Esophagus muscularis mucosa (tissue), 4 donors: ENCODE results near the gene RPS6KA5. TPM values are rescaled to one million over a fixed set of nuclear protein-coding genes. Genes with fewer than 3 reads are reported as not detected.

Source experiments
- DNase-seq: peaks from one replicate; pipeline ENCODE4 v3.0.0-alpha.2; 2017; ENCODE audit errors: extremely low spot score
- H3K27ac ChIP-seq, 4 donors: fragments of 200-600 bp; sonication (generic); replicated peaks in 1 of 4; 1 replicate in 3 of 4; 2 replicates in 1 of 4; pipeline ENCODE4 v1.5.1; 2016 to 2019; ENCODE audit warnings: mild to moderate bottlenecking in 1 of 4
- H3K27me3 ChIP-seq, 4 donors: fragments of 200-600 bp; sonication (generic); one replicate each; pipeline versions ENCODE4 v1.5.1 to v1.6.0; 2016 to 2019
- H3K36me3 ChIP-seq, 4 donors: fragments of 200-600 bp; sonication (generic); one replicate each; pipeline ENCODE4 v1.5.1; 2016 to 2019
- H3K4me1 ChIP-seq, 4 donors: fragments of 200-600 bp; sonication (generic); one replicate each; pipeline ENCODE4 v1.5.1; 2016 to 2019
- H3K4me3 ChIP-seq, 4 donors: fragments of 200-600 bp; sonication (generic); 1 replicate in 2 of 4; 2 replicates in 2 of 4; pipeline ENCODE4 v1.5.1; 2016 to 2019; ENCODE audit warnings: mild to moderate bottlenecking in 4 of 4, moderate library complexity in 1 of 4
- H3K9me3 ChIP-seq, 4 donors: fragments of 200-600 bp; sonication (generic); 1 replicate in 3 of 4; 2 replicates in 1 of 4; pipeline ENCODE4 v1.5.1; 2016 to 2019
- EP300 ChIP-seq: sonication (generic); formaldehyde crosslinking; IDR thresholded peaks from one replicate; pipeline ENCODE4 v1.6.1; 2017; ENCODE audit warnings: antibody characterized with exemption
- POLR2A ChIP-seq: fragments of 450-650 bp; IDR thresholded peaks from one replicate; pipeline ENCODE4 v1.6.1; 2017; ENCODE audit warnings: antibody characterized with exemption, moderate library complexity, mild to moderate bottlenecking, low read depth
- POLR2AphosphoS5 ChIP-seq, 2 donors: sonication (generic); formaldehyde crosslinking; IDR thresholded peaks; one replicate each; pipeline ENCODE4 v1.6.1; 2017; ENCODE audit warnings: antibody characterized with exemption in 2 of 2
- WGBS: methylation state at CpG from one replicate; pipeline ENCODE4 v1.1.5; 2018; 5-methylcytosine and 5-hydroxymethylcytosine counted together
- intact Hi-C: fragments of 100-400 bp; cut with DNase I; formaldehyde crosslinking; loops from one replicate; pipeline ENCODE4 v1.15.1; 2023
- total RNA-seq, 4 donors: library from RNA; depleted of rRNA; stranded (reverse); fragments of >200 nt; gene quantifications; one replicate each; pipeline versions ENCODE4 v1.1.0 to v1.2.1, GENCODE V29; 2016
- TF ChIP-seq, protein P1 (sequence below), 3 experiments: fragments of 200-600 bp in 2 of 3; fragments of 450-650 bp in 1 of 3; sonication (generic) in 2 of 3; IDR thresholded peaks; one replicate each; pipeline ENCODE4 v1.5.1; 2017 to 2019; ENCODE audit warnings: antibody characterized with exemption in 3 of 3, mild to moderate bottlenecking in 2 of 3, moderate library complexity in 1 of 3

RPS6KA5 gene
- total RNA-seq, 4 donors from 2014 or later: 30.8 to 40.6 (median 35.0) TPM

- H3K27ac ChIP-seq: no peak overlapping the region
- TF ChIP-seq POLR2A (no peak), POLR2AphosphoS5 (IDR thresholded peaks at IDR 0.05) (no peak)
- no peaks in the 10 kb centered on the region for H3K27me3 ChIP-seq
- H3K4me1 ChIP-seq: peaks cover 7 to 28% (median 25%) of the 10 kb centered on the region in 4 donors
- 77% methylated on average over 2 of the region's 2 CpGs for WGBS
- intact Hi-C loops: loop anchor here (10.0 kb wide), 1 partner anchor 216 kb away; no protein-coding TSS in a partner anchor
- H3K9me3 ChIP-seq: no peaks in the 10 kb centered on the region
- H3K36me3 ChIP-seq: no peaks in the 10 kb centered on the region
- DNase-seq: no peak
- no peak overlapping the region for H3K4me3 ChIP-seq
Observed at GRCh38 chr14:91068642-91069041, 8.2 kb upstream of the RPS6KA5 start.

GRCh38 chr14:91067186-91067585 is 6.7 kb upstream of the RPS6KA5 start:
- no peak for TF ChIP-seq POLR2AphosphoS5 (IDR thresholded peaks at IDR 0.05)
- intact Hi-C loops: loop anchor here (10.0 kb wide), 1 partner anchor 218 kb away; no protein-coding TSS in a partner anchor
- Histone ChIP-seq H3K9me3 (no peaks in the 10 kb centered on the region), H3K27me3 (no peaks in the 10 kb centered on the region), H3K4me1 (peaks cover 7 to 43% (median 39%) of the 10 kb centered on the region in 4 donors), H3K4me3 (no peak overlapping the region), H3K27ac (no peak overlapping the region), H3K36me3 (no peaks in the 10 kb centered on the region)
- DNase-seq: no peak
- 88% methylated on average over 1 of the region's 1 CpG for WGBS

DNA sequence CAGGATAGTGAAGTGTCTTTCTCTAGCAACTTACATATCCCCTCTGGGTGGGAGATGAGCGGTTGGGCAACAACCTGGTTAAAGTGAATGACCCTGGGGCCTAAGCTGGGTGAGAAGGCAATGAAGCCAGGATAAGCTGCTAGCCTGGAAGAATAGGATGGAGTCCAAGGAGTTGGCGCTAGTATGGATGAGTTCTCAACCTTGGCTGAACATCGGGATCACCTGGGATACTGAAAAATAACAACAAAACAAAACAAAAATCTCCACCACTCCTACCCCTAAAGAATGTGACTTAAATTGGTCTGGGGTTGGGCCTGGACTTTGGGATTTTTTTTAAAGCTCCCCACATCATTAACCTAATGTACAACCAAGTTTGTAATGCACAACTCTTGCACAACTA is 4.8 kb upstream of the RPS6KA5 start:
- intact Hi-C loops: loop anchor here (10.0 kb wide), 1 partner anchor 220 kb away; no protein-coding TSS in a partner anchor
- H3K9me3 ChIP-seq: no peaks in the 10 kb centered on the region
- H3K36me3 ChIP-seq: no peaks in the 10 kb centered on the region
- H3K4me1 ChIP-seq: peaks cover 14 to 53% (median 49%) of the 10 kb centered on the region in 4 donors
- H3K27me3 ChIP-seq: no peaks in the 10 kb centered on the region
- H3K4me3 ChIP-seq: no peak overlapping the region
- DNase-seq: no peak
- TF ChIP-seq EP300 (no peak), POLR2AphosphoS5 (IDR thresholded peaks at IDR 0.05) (no peak), POLR2A (no peak)
- TF ChIP-seq, protein P1, sequence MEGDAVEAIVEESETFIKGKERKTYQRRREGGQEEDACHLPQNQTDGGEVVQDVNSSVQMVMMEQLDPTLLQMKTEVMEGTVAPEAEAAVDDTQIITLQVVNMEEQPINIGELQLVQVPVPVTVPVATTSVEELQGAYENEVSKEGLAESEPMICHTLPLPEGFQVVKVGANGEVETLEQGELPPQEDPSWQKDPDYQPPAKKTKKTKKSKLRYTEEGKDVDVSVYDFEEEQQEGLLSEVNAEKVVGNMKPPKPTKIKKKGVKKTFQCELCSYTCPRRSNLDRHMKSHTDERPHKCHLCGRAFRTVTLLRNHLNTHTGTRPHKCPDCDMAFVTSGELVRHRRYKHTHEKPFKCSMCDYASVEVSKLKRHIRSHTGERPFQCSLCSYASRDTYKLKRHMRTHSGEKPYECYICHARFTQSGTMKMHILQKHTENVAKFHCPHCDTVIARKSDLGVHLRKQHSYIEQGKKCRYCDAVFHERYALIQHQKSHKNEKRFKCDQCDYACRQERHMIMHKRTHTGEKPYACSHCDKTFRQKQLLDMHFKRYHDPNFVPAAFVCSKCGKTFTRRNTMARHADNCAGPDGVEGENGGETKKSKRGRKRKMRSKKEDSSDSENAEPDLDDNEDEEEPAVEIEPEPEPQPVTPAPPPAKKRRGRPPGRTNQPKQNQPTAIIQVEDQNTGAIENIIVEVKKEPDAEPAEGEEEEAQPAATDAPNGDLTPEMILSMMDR (IDR thresholded peaks at IDR 0.05): no peak
- WGBS: 61% methylated on average over 3 of the region's 3 CpGs
- H3K27ac ChIP-seq: peak overlapping the region; percentile 71 to 98 (median 84)

DNA sequence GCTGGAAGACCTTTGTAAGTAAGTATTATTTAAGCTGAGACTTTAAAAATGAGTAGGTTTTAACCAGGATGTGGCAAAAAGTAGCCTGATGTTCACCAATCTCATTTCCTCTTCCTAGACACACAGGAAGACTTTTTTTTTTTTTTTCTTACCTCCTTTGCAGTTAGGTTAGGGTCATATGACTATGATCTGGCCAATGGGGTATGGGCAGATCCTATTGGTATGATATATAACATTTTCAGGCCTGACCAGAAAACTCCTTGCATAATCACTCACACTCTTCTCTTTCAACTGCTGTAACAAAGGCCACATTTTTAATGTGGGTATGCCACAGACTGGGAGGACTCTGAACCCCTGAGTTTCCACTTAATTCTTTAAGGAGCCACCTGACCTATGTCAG is 2.7 kb upstream of the RPS6KA5 start:
- Histone ChIP-seq H3K27ac (peak overlapping the region; percentile 71 to 98 (median 84)), H3K27me3 (no peaks in the 10 kb centered on the region), H3K9me3 (no peaks in the 10 kb centered on the region), H3K36me3 (no peaks in the 10 kb centered on the region), H3K4me1 (peaks cover 14 to 64% (median 59%) of the 10 kb centered on the region in 4 donors), H3K4me3 (no peak overlapping the region)
- TF ChIP-seq POLR2AphosphoS5 (IDR thresholded peaks at IDR 0.05) (no peak), EP300 (no peak), POLR2A (no peak)
- TF ChIP-seq, protein P1 (IDR thresholded peaks at IDR 0.05): no peak
- DNase-seq: no peak
- intact Hi-C loops: loop anchor here (10.0 kb wide), 1 partner anchor 222 kb away; no protein-coding TSS in a partner anchor

DNA sequence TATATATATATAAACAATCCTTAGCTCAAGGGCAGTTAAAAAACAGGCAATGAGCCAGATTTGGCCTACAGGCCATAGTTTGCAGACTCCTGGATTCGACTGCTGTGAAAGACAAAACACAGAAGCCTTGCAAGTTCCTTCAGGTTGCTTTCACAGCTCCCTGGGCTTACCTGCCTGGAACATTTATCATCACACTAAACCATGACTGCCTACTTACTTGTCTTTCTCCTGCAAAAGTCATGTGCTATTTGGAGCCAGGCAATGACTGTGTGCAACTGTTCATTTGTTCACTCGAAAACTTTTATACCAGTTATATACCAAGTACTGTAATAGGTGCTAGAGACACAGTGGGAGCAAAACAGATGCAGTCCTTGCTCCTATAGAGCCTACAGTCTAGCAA is 2.2 kb upstream of the RPS6KA5 start:
- DNase-seq: no peak
- Histone ChIP-seq H3K27ac (peak overlapping the region; percentile 71 to 98 (median 84)), H3K4me1 (peaks cover 14 to 69% (median 62%) of the 10 kb centered on the region in 4 donors), H3K36me3 (no peaks in the 10 kb centered on the region), H3K4me3 (no peak overlapping the region), H3K9me3 (no peaks in the 10 kb centered on the region), H3K27me3 (no peaks in the 10 kb centered on the region)
- intact Hi-C loops: loop anchor here (10.0 kb wide), 1 partner anchor 222 kb away; no protein-coding TSS in a partner anchor
- no peak for TF ChIP-seq POLR2A
- TF ChIP-seq, protein P1 (IDR thresholded peaks at IDR 0.05): no peak
- no peak for TF ChIP-seq EP300
- no peak for TF ChIP-seq POLR2AphosphoS5 (IDR thresholded peaks at IDR 0.05)
- 66% methylated on average over 2 of the region's 2 CpGs for whole genome bisulfite sequencing
